Neural crest cell (in vitro differentiated cells): ENCODE measurements around the gene GREM1. TPM values are rescaled to one million over a fixed set of nuclear protein-coding genes. Genes with fewer than 3 reads are reported as not detected.

Source experiments
- DNase-seq: peaks from one replicate; pipeline ENCODE4 v3.0.0; 2021; ENCODE audit warnings: low read depth, mixed read lengths, low spot score
- H3K27ac Mint-ChIP-seq: one replicate; pipeline ENCODE4 v1.8.0; 2021; ENCODE audit warnings: mild to moderate bottlenecking, mixed read lengths; ENCODE audit not compliant: unreplicated experiment
- H3K27me3 Mint-ChIP-seq: 2 replicates; pipeline ENCODE4 v1.8.0; 2021; ENCODE audit warnings: low read depth, mild to moderate bottlenecking, mixed read lengths
- H3K36me3 Mint-ChIP-seq: 2 replicates; pipeline ENCODE4 v1.8.0; 2021; ENCODE audit warnings: low read depth, mild to moderate bottlenecking, mixed read lengths
- H3K4me1 Mint-ChIP-seq: 2 replicates; pipeline ENCODE4 v1.8.0; 2021; ENCODE audit warnings: mixed read lengths
- H3K4me3 Mint-ChIP-seq: one replicate; pipeline ENCODE4 v1.8.0; 2021; ENCODE audit warnings: mild to moderate bottlenecking, mixed read lengths
- H3K9me3 Mint-ChIP-seq: 2 replicates; pipeline ENCODE4 v1.8.0; 2021; ENCODE audit warnings: mixed read lengths
- total RNA-seq: library from RNA; stranded (reverse); gene quantifications from 2 replicates; pipeline ENCODE4 v1.2.1, GENCODE V29; 2021
- TF ChIP-seq, protein P1 (sequence below): fragments of 200-600 bp; sonication (generic); conservative IDR thresholded peaks from 2 replicates; pipeline ENCODE4 v1.5.0; 2021; ENCODE audit warnings: antibody characterized with exemption, mild to moderate bottlenecking

GREM1 gene
- total RNA-seq, 1 donor from 2014 or later: 0.09 TPM

DNA sequence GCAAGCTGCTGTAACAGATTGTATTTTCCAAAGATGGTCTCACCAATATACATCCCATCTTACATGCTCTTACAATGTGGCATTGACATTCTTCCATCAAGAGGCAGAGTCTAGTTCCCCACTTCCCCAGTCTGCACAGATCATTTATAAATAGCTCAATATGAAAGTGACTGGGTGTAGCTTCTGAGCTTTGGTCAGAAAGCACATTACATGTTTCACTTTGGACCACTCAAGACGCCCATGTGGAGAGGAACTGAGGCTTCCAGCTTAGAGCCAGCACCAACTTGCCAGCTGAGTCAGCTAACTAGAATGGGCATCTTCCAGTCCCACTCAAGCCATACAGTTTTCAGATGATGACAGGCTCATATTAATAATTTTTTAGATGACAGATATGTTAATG, 45.5 kb downstream of the GREM1 start:
- H3K4me3 Mint-ChIP-seq: no peak overlapping the region
- H3K27me3 Mint-ChIP-seq: no peaks in the 10 kb centered on the region
- H3K9me3 Mint-ChIP-seq: no peaks in the 10 kb centered on the region

DNA sequence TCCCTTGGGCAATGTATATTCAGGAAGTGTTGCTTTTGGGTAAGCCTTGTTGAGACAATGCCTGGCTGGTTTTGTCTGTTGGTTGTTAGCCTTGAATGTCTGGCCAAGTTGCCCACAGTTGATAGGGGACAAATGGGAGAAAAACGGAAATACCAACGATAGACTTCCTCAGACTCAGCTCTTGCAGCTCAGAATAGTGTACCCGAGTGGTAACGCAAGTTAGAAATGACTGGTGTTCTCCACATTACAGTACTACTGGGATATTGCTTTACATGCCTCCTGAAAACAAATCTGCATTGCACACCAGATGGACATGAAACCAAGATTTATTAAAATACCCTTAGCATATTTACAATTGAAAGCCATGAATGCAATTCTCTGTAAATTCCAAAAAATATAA, 47.4 kb downstream of the GREM1 start:
- TF ChIP-seq, protein P1, sequence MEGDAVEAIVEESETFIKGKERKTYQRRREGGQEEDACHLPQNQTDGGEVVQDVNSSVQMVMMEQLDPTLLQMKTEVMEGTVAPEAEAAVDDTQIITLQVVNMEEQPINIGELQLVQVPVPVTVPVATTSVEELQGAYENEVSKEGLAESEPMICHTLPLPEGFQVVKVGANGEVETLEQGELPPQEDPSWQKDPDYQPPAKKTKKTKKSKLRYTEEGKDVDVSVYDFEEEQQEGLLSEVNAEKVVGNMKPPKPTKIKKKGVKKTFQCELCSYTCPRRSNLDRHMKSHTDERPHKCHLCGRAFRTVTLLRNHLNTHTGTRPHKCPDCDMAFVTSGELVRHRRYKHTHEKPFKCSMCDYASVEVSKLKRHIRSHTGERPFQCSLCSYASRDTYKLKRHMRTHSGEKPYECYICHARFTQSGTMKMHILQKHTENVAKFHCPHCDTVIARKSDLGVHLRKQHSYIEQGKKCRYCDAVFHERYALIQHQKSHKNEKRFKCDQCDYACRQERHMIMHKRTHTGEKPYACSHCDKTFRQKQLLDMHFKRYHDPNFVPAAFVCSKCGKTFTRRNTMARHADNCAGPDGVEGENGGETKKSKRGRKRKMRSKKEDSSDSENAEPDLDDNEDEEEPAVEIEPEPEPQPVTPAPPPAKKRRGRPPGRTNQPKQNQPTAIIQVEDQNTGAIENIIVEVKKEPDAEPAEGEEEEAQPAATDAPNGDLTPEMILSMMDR: no peak
- Mint-ChIP-seq H3K27me3 (no peaks in the 10 kb centered on the region), H3K27ac (no peak overlapping the region), H3K4me3 (no peak overlapping the region), H3K36me3 (no peaks in the 10 kb centered on the region), H3K9me3 (no peaks in the 10 kb centered on the region), H3K4me1 (no peaks in the 10 kb centered on the region)
- DNase-seq: no peak

More for the DNA sequence above, 45.5 kb downstream of the GREM1 start:
- no peak for DNase-seq
- Mint-ChIP-seq H3K27ac (no peak overlapping the region), H3K4me1 (no peaks in the 10 kb centered on the region), H3K36me3 (no peaks in the 10 kb centered on the region)
- TF ChIP-seq, protein P1: no peak

DNA sequence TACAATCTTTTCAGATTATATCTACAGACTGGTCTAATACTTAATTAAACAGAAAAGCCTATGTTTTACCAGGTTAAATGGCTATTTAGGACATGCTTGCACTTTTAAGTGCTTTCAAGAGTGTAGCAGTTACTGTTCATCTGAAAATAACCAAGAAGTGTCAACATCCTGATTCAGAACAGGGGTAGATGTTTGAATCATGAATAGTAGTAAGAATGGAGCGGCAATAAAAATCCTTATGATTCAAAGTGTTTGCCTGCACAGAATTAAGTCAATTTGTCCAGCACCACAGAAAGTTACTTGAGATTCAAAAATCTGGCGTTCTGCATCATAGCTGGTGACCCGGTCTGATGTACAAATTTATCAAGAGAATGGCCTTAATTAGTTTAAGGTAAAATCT, 48.3 kb downstream of the GREM1 start:
- no peaks in the 10 kb centered on the region for H3K36me3 Mint-ChIP-seq
- no peak overlapping the region for H3K4me3 Mint-ChIP-seq
- no peak for DNase-seq
- TF ChIP-seq, protein P1: no peak
- H3K9me3 Mint-ChIP-seq: no peaks in the 10 kb centered on the region
- no peak overlapping the region for H3K27ac Mint-ChIP-seq
- no peaks in the 10 kb centered on the region for H3K27me3 Mint-ChIP-seq
- no peaks in the 10 kb centered on the region for H3K4me1 Mint-ChIP-seq

DNA sequence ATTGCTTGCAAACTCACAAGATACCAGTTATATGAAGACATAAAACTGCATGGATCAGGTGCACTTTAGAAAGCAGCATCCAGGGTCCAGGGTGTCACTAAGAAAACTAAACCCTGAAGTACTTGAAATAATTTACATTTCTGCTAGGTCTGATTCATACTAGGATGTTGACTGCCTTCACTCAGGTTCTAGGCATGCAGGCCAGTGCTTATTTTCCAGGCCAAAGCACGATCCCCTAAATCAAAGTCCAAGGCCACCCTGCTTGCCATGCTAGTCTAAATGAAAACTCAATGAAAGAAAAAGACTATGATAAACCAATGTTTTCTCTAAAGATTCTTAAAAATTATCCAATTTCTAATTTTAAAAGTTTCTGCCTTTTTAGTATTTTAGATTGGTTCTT, 49.4 kb downstream of the GREM1 start:
- no peak overlapping the region for H3K4me3 Mint-ChIP-seq
- TF ChIP-seq, protein P1: no peak

DNA sequence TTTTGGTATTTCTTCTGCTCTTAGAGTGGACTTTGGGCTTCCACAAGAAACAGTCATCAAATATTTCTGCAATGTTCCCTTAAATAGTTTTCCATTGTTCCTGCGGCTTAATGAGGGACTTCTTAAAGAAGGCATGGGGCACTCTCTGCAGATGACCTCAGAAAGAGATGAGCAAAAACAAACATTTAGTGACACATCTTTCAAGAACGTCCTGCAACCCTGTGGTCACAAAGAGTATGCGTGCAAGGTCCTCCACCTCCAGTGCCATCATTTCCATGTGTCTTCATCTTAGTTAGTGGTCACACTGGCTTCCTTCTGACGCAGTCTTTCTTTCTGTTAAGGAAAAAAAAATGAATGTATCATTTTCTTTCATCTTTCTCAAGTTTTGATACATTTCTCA, 56.2 kb downstream of the GREM1 start:
- Mint-ChIP-seq H3K27me3 (no peaks in the 10 kb centered on the region), H3K4me3 (no peak overlapping the region), H3K4me1 (peaks cover 26% of the 10 kb centered on the region), H3K36me3 (no peaks in the 10 kb centered on the region), H3K9me3 (peaks cover 4% of the 10 kb centered on the region), H3K27ac (no peak overlapping the region)
- TF ChIP-seq, protein P1: no peak
- no peak for DNase-seq

More for the DNA sequence above, 49.4 kb downstream of the GREM1 start:
- no peak for DNase-seq
- H3K27me3 Mint-ChIP-seq: no peaks in the 10 kb centered on the region
- H3K36me3 Mint-ChIP-seq: no peaks in the 10 kb centered on the region
- no peaks in the 10 kb centered on the region for H3K4me1 Mint-ChIP-seq
- no peak overlapping the region for H3K27ac Mint-ChIP-seq
- H3K9me3 Mint-ChIP-seq: no peaks in the 10 kb centered on the region

DNA sequence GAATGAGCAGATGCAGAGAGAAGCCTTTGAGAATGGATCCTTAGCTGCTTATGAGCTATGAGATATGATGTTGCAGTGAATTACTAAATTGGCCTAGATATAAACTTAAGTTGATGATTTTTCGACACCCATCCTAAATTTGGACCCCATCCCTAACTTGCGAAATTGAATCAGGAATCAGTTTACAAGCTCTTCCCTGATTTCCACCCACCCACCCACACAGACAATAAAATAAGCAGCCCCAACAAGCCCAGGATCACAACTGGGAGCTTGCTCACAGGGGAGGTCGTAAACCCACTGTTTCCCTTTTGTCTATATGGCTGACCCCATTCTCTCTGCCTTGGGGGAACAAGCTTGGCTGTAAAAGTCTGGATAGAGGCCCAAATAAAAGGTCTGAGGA, 57.3 kb downstream of the GREM1 start:
- TF ChIP-seq, protein P1: no peak
- Mint-ChIP-seq H3K27me3 (no peaks in the 10 kb centered on the region), H3K4me1 (peaks cover 26% of the 10 kb centered on the region), H3K4me3 (no peak overlapping the region), H3K36me3 (no peaks in the 10 kb centered on the region), H3K9me3 (peaks cover 4% of the 10 kb centered on the region), H3K27ac (no peak overlapping the region)
- no peak for DNase-seq
